Measurements from ENCODE around the gene ARMC12. TPM values are rescaled to one million over a fixed set of nuclear protein-coding genes. Genes with fewer than 3 reads are reported as not detected.

ARMC12 gene
- total and polyA plus RNA-seq, 2 of the 4 experiments (the other 2 are of a cell fraction): 0.18 to 0.74 TPM

DNA sequence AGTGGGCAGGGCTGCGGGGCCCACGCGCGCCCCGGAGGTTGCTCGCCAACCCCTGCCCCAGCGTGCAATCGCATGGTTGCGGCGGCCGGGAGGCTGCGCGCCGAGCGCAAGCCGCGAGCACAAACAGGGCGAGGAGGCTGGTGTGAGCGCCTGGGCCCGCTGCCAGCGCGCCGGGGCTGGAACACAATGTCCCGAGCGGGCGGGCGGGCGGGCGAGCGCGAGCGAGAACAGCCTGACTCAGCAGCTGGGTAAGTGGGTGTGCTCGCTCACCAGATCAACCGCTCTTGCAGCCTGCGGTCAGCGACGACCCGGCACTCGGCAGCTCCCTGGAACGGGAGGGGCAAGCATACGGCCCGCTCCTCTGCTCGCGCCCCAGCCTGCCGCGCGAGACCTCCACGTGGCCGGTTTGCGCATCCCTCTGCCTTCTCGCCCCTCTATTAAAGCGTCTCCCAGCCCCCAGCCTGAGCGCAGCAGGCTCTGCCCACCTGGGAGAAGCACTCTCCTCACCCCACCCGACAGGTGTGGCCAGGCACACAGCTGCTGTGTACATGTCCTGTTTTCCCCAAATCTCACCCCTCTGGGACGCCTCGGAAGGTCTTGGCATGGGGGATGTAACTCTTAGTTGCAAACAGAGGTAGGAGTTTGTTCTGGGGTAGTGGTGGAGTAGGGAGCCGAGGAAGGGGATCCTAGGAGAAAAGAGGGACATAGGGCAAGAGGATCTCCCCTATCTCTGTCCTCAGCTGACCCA lies 8.7 kb upstream of the ARMC12 start:
- 0% methylated on average over 5 of the region's 57 CpGs; no CpG with 5 or more reads in 1 of the 2 experiments for WGBS, 2 experiments (ENCODE audit: extremely low coverage in 2 of 2, insufficient read length in 1 of 2)
- CTCF ChIA-PET: no interaction called here
- ATAC-seq (ENCODE audit: low read depth) (peak; percentile 71), DNase-seq (peak; percentile 94)
- H3K14ac ChIP-seq (replicated peaks; ENCODE audit: low read depth, low read length): peak overlapping the region; percentile 88
- H3K9me3 ChIP-seq (ENCODE audit: control insufficient read depth, insufficient read depth, low read length): no peaks in the 10 kb centered on the region
- H3K4ac ChIP-seq (ENCODE audit: low read depth, low read length): peak overlapping the region; percentile 75
- H3K56ac ChIP-seq (ENCODE audit: extremely low read depth, insufficient read depth, low read length): peak overlapping the region; percentile 46; the same call in 1 of the 2 replicates
- H3K4me3 ChIP-seq (ENCODE audit: insufficient read depth, low read depth, low read length): peak overlapping the region; percentile 53
- dilution Hi-C loops (cut with HindIII; ENCODE audit: low sequenced_read_pairs, unreplicated experiment) (no loop called here), intact Hi-C loops (cut with micrococcal nuclease) (no loop called here), in situ Hi-C loops (cut with MboI; ENCODE audit: low sequenced_read_pairs) (loop anchor here (5.0 to 25.0 kb wide), 2 partner anchors 36 to 416 kb away; no protein-coding TSS in a partner anchor)
- no peaks in the 10 kb centered on the region for H3K36me3 ChIP-seq (ENCODE audit: control insufficient read depth, insufficient read depth, low read length)
- H2AFZ ChIP-seq (replicated peaks; ENCODE audit: low read length, poor library complexity): peak overlapping the region; percentile 97
- peak overlapping the region; percentile 63 for H3K18ac ChIP-seq (ENCODE audit: low read depth, low read length)
- no peaks in the 10 kb centered on the region for H4K20me1 ChIP-seq (ENCODE audit: insufficient read depth, low read length)
- H4K8ac ChIP-seq (ENCODE audit: low read depth in 2 of 2, low read length in 2 of 2): peak overlapping the region; percentile 78 to 88
- peaks cover 16% of the 10 kb centered on the region for H3K4me1 ChIP-seq (ENCODE audit: control insufficient read depth, insufficient read depth, low read length)
- peak overlapping the region; percentile 82 for H3K27ac ChIP-seq (ENCODE audit: insufficient read depth, low read length)
- POLR2A ChIA-PET (ENCODE audit: unreplicated experiment): no interaction called here
- H3K79me1 ChIP-seq (ENCODE audit: low read depth in 1 of 2, low read length in 2 of 2): no peaks in the 10 kb centered on the region
- H2AK5ac ChIP-seq (ENCODE audit: low read depth, low read length): peak overlapping the region; percentile 90
- H3K4me2 ChIP-seq (ENCODE audit: low read depth, low read length): peak overlapping the region; percentile 91
- H2BK20ac ChIP-seq (ENCODE audit: low read depth, low read length): peak overlapping the region; percentile 51
- peaks cover 12% of the 10 kb centered on the region for H3K9me1 ChIP-seq (ENCODE audit: insufficient read depth, low read length)
- H3K23ac ChIP-seq (ENCODE audit: low read depth, low read length): peak overlapping the region; percentile 76
- no TSS peak for BruUV-seq (replicated peaks)
- peak overlapping the region; percentile 91 for H4K91ac ChIP-seq (ENCODE audit: insufficient read depth, low read depth, low read length)
- H2AK9ac ChIP-seq (replicated peaks; ENCODE audit: low read depth, low read length, poor library complexity): peak overlapping the region; percentile 92
- no peaks in the 10 kb centered on the region for H3K27me3 ChIP-seq (ENCODE audit: control insufficient read depth, insufficient read depth, low read length)
- H2BK5ac ChIP-seq (ENCODE audit: low read depth, low read length, poor library complexity, severe bottlenecking): peak overlapping the region; percentile 26
- H2BK15ac ChIP-seq (ENCODE audit: low read depth, low read length): peak overlapping the region; percentile 69; the same call in 1 of the 3 replicates
- peak overlapping the region; percentile 71 for H3K9ac ChIP-seq (ENCODE audit: low read depth, low read length)
- H2BK120ac ChIP-seq (ENCODE audit: low read depth, low read length): peak overlapping the region; percentile 74
- H4K5ac ChIP-seq (ENCODE audit: low read depth, low read length): peak overlapping the region; percentile 38
- TF ChIP-seq MAZ (IDR thresholded peaks at IDR 0.05; ENCODE audit: borderline replicate concordance, low read depth, low read length) (peak; percentile 76; the same call in 1 of the 2 replicates), POLR2A (IDR thresholded peaks at IDR 0.05; ENCODE audit: low read depth, low read length) (no peak; the same call in 1 of the 2 replicates), USF2 (IDR thresholded peaks at IDR 0.05; ENCODE audit: low read depth, low read length) (peak; percentile 67), RCOR1 (IDR thresholded peaks at IDR 0.05; ENCODE audit: insufficient replicate concordance, low read length) (no peak), RAD21 (IDR thresholded peaks at IDR 0.05; ENCODE audit: low read length) (no peak), RFX5 (IDR thresholded peaks at IDR 0.05; ENCODE audit: low read depth, low read length) (no peak), BHLHE40 (IDR thresholded peaks at IDR 0.05; ENCODE audit: low read depth, low read length) (peak; percentile 76; the same call in 1 of the 2 replicates), SMC3 (IDR thresholded peaks at IDR 0.05; ENCODE audit: low read depth, low read length) (no peak), CHD1 (IDR thresholded peaks at IDR 0.05; ENCODE audit: low read depth, low read length) (no peak), MXI1 (IDR thresholded peaks at IDR 0.05; ENCODE audit: borderline replicate concordance, low read depth, low read length) (peak; percentile 73; the same call in 1 of the 2 replicates), MAFK (IDR thresholded peaks at IDR 0.05; ENCODE audit: low read depth, low read length) (peak; percentile 72), CEBPB (IDR thresholded peaks at IDR 0.05; ENCODE audit: low read depth, low read length) (no peak)
- TF ChIP-seq, protein P1, sequence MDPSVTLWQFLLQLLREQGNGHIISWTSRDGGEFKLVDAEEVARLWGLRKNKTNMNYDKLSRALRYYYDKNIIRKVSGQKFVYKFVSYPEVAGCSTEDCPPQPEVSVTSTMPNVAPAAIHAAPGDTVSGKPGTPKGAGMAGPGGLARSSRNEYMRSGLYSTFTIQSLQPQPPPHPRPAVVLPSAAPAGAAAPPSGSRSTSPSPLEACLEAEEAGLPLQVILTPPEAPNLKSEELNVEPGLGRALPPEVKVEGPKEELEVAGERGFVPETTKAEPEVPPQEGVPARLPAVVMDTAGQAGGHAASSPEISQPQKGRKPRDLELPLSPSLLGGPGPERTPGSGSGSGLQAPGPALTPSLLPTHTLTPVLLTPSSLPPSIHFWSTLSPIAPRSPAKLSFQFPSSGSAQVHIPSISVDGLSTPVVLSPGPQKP (IDR thresholded peaks at IDR 0.05; ENCODE audit: borderline replicate concordance, low read depth, low read length): no peak
- TF ChIP-seq, protein P2, sequence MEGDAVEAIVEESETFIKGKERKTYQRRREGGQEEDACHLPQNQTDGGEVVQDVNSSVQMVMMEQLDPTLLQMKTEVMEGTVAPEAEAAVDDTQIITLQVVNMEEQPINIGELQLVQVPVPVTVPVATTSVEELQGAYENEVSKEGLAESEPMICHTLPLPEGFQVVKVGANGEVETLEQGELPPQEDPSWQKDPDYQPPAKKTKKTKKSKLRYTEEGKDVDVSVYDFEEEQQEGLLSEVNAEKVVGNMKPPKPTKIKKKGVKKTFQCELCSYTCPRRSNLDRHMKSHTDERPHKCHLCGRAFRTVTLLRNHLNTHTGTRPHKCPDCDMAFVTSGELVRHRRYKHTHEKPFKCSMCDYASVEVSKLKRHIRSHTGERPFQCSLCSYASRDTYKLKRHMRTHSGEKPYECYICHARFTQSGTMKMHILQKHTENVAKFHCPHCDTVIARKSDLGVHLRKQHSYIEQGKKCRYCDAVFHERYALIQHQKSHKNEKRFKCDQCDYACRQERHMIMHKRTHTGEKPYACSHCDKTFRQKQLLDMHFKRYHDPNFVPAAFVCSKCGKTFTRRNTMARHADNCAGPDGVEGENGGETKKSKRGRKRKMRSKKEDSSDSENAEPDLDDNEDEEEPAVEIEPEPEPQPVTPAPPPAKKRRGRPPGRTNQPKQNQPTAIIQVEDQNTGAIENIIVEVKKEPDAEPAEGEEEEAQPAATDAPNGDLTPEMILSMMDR (conservative IDR thresholded peaks at IDR 0.05; ENCODE audit: low read depth, low read length): no peak
